Activated CD8-positive, alpha-beta T cell treated with anti-CD3 and anti-CD28 coated beads for 36 hours (primary cell): Measurements from ENCODE around the gene TCF4. TPM values are rescaled to one million over a fixed set of nuclear protein-coding genes. Genes with fewer than 3 reads are reported as not detected.

Experiments
- ATAC-seq: fragments of 200-7000 bp; cut with Tn5 transposase; one replicate; pipeline ENCODE4 v1.10.0; 2021; ENCODE audit warnings: mild to moderate bottlenecking, moderate library complexity
- CTCF ChIA-PET: fragments of 350-600 bp; sonication (Branson Sonifier 250); formaldehyde crosslinking; loops from one replicate; lab custom pipeline; 2021; ENCODE audit warnings: antibody characterized with exemption; lab: Charles Lee
- POLR2A ChIA-PET: fragments of 350-600 bp; sonication (Branson Sonifier 250); formaldehyde crosslinking; loops from one replicate; lab custom pipeline; 2021; ENCODE audit warnings: antibody characterized with exemption; lab: Charles Lee
- DNase-seq: peaks from one replicate; pipeline ENCODE4 v3.0.0-alpha.2; 2020
- H3K27ac Mint-ChIP-seq: one replicate; pipeline ENCODE4 v1.8.0; 2021; ENCODE audit warnings: mild to moderate bottlenecking, mixed read lengths
- H3K27me3 Mint-ChIP-seq: one replicate; pipeline ENCODE4 v1.8.0; 2021; ENCODE audit warnings: mixed read lengths
- H3K36me3 Mint-ChIP-seq: one replicate; pipeline ENCODE4 v1.8.0; 2021; ENCODE audit warnings: low read depth, mixed read lengths
- H3K4me1 Mint-ChIP-seq: one replicate; pipeline ENCODE4 v1.8.0; 2021; ENCODE audit warnings: low read depth, mixed read lengths
- H3K4me3 Mint-ChIP-seq: one replicate; pipeline ENCODE4 v1.8.0; 2021; ENCODE audit warnings: mild to moderate bottlenecking, moderate library complexity, mixed read lengths
- H3K9me3 Mint-ChIP-seq: one replicate; pipeline ENCODE4 v1.8.0; 2021; ENCODE audit warnings: mixed read lengths
- CTCF ChIP-seq: fragments of 200-600 bp; IDR thresholded peaks from one replicate; pipeline ENCODE4 v1.8.0; 2022; ENCODE audit warnings: antibody characterized with exemption, mild to moderate bottlenecking
- intact Hi-C: fragments of 100-400 bp; cut with micrococcal nuclease; formaldehyde crosslinking; loops from one replicate; pipeline ENCODE4 v1.10.0; 2022
- total RNA-seq, 2 experiments: library from RNA; stranded (reverse); gene quantifications; one replicate each; pipeline ENCODE4 v1.2.3, GENCODE V29; 2021

Gene TCF4
- total RNA-seq, 2 experiments from 2014 or later: 1.2 to 1.4 TPM

GRCh38 chr18:55310863-55311262, 277.1 kb downstream of the TCF4 start:
- DNase-seq (no peak), ATAC-seq (no peak)
- intact Hi-C loops: no loop called here
- no peaks in the 10 kb centered on the region for H3K9me3 Mint-ChIP-seq
- H3K4me1 Mint-ChIP-seq: no peaks in the 10 kb centered on the region
- TF ChIP-seq CTCF: no peak
- no peak overlapping the region for H3K4me3 Mint-ChIP-seq
- CTCF ChIA-PET: no interaction called here
- POLR2A ChIA-PET: no interaction called here
- no peaks in the 10 kb centered on the region for H3K27me3 Mint-ChIP-seq
- no peak overlapping the region for H3K27ac Mint-ChIP-seq
- H3K36me3 Mint-ChIP-seq: no peaks in the 10 kb centered on the region

- no peaks in the 10 kb centered on the region for H3K4me1 Mint-ChIP-seq
- no peak for ATAC-seq
- intact Hi-C loops: no loop called here
Observed at GRCh38 chr18:55310044-55310676, 277.8 kb downstream of the TCF4 start.

GRCh38 chr18:55309249-55309648, 278.7 kb downstream of the TCF4 start:
- Mint-ChIP-seq H3K36me3 (no peaks in the 10 kb centered on the region), H3K27ac (no peak overlapping the region)
- TF ChIP-seq CTCF: no peak

More at GRCh38 chr18:55310044-55310676, 277.8 kb downstream of the TCF4 start:
- CTCF ChIA-PET: no interaction called here
- no peaks in the 10 kb centered on the region for H3K27me3 Mint-ChIP-seq
- H3K9me3 Mint-ChIP-seq: no peaks in the 10 kb centered on the region
- POLR2A ChIA-PET: no interaction called here
- H3K4me3 Mint-ChIP-seq: no peak overlapping the region
- no peak overlapping the region for H3K27ac Mint-ChIP-seq
- DNase-seq: no peak
- TF ChIP-seq CTCF: no peak
- H3K36me3 Mint-ChIP-seq: no peaks in the 10 kb centered on the region

GRCh38 chr18:55307505-55307904, 280.5 kb downstream of the TCF4 start:
- H3K27ac Mint-ChIP-seq: no peak overlapping the region
- no peaks in the 10 kb centered on the region for H3K27me3 Mint-ChIP-seq
- CTCF ChIA-PET: no interaction called here
- H3K4me1 Mint-ChIP-seq: no peaks in the 10 kb centered on the region
- DNase-seq (no peak), ATAC-seq (no peak)
- no peak for TF ChIP-seq CTCF
- intact Hi-C loops: no loop called here
- no peaks in the 10 kb centered on the region for H3K9me3 Mint-ChIP-seq
- POLR2A ChIA-PET: no interaction called here
- H3K4me3 Mint-ChIP-seq: no peak overlapping the region
- H3K36me3 Mint-ChIP-seq: no peaks in the 10 kb centered on the region

More at GRCh38 chr18:55309249-55309648, 278.7 kb downstream of the TCF4 start:
- Mint-ChIP-seq H3K4me3 (no peak overlapping the region), H3K27me3 (no peaks in the 10 kb centered on the region), H3K4me1 (no peaks in the 10 kb centered on the region), H3K9me3 (no peaks in the 10 kb centered on the region)
- POLR2A ChIA-PET: no interaction called here
- CTCF ChIA-PET: interaction anchor here (1.4 kb wide), 1 partner anchor 8 kb away, joined by 4 read pairs; no protein-coding TSS in a partner anchor
- no peak for ATAC-seq
- intact Hi-C loops: no loop called here
- no peak for DNase-seq

- H3K4me1 Mint-ChIP-seq: no peaks in the 10 kb centered on the region
Observed at GRCh38 chr18:55306359-55307024, 281.5 kb downstream of the TCF4 start.

More at GRCh38 chr18:55306359-55307024, 281.5 kb downstream of the TCF4 start:
- DNase-seq: no peak
- intact Hi-C loops: no loop called here
- H3K9me3 Mint-ChIP-seq: no peaks in the 10 kb centered on the region
- no peaks in the 10 kb centered on the region for H3K27me3 Mint-ChIP-seq
- no peak overlapping the region for H3K4me3 Mint-ChIP-seq
- ATAC-seq: no peak
- POLR2A ChIA-PET: no interaction called here
- TF ChIP-seq CTCF: no peak
- CTCF ChIA-PET: no interaction called here
- H3K36me3 Mint-ChIP-seq: no peaks in the 10 kb centered on the region
- no peak overlapping the region for H3K27ac Mint-ChIP-seq
